Hair follicle dermal papilla cell (primary cell): ENCODE data around the gene SYTL4. TPM values are rescaled to one million over a fixed set of nuclear protein-coding genes. Genes with fewer than 3 reads are reported as not detected.

Experiments used
- total RNA-seq: library from RNA; depleted of rRNA; stranded (reverse); fragments of >200 nt; gene quantifications from 2 replicates; pipeline ENCODE4 v1.2.3, GENCODE V29; 2012

Gene SYTL4
- 0.97 and 2.6 TPM in 2 replicates for total RNA-seq

GRCh38 chrX:100731441-100732281 is at the start of gene SYTL4:
TSS of gene SYTL4 (minus strand) at chrX:100732121. CDS start at chrX:100702037, 30,084 bp downstream.

GRCh38 chrX:100643956-100644860 is 87.7 kb downstream of the SYTL4 start, which contains the start of gene SRPX2:
TSS of gene SRPX2 (plus strand) at chrX:100644199. CDS start at chrX:100646323, 2,124 bp downstream.

DNA sequence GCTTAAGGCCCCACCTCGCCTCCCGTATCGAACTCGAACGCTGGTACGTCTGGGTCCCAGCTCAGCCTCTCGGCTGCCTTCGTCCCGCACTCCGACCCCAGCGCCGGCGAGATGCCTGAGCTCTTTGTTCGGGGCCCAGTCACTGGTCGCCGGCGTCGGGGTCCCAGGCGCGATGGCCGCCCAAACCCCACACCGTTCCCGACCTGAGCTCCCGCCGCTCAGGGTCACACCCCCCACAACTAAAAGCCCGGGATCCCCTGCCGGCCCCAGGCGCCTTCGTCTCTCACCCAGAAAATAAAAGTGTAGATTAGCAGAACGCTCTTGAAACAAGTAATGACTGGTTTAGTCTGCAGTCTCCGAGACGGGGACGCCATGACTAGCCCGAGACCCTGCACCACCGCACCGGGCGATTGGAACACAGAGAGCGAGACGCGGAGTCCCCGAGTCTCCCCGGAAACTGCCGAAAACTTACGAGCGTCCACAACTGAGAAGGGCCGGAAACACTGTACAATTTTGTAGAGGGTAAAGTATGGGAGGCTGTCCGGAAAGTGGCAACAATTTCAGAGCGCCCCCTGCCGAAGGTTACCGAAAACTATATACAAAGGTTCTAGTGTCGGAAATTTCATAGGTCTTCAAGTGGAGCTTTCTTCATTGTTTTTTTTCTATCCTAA is 95.5 kb downstream of the SYTL4 start, which contains the start of gene TSPAN6:
Gene TSPAN6 (minus strand): TSS at position 486 of the 671 bp plus-strand sequence. CDS start 112 bp downstream, at position 374.

Other genes starting within 250 kb of the SYTL4 start
- gene TNMD, start 147.2 kb downstream of the SYTL4 start, total RNA-seq: 3.4 and 4.7 TPM in 2 replicates
- gene TSPAN6, start 95.3 kb downstream of the SYTL4 start, total RNA-seq: 23.7 and 26.0 TPM in 2 replicates
- 55.6 and 56.8 TPM in 2 replicates for gene SRPX2, start 87.9 kb downstream of the SYTL4 start, total RNA-seq
- gene CSTF2, start 88.3 kb upstream of the SYTL4 start, total RNA-seq: 8.9 and 9.7 TPM in 2 replicates
- gene NOX1, start 142.2 kb upstream of the SYTL4 start, total RNA-seq: not detected in 2 replicates
- not detected in 2 replicates for gene XKRX, start 196.8 kb upstream of the SYTL4 start, total RNA-seq
- not detected in 2 replicates for gene ARL13A, start 237.6 kb upstream of the SYTL4 start, total RNA-seq